Hypothalamus (tissue), 51 donors: Measurements from ENCODE around the gene GNG7.
"Not testable (repeated sequence)": the region's sequence is repeated elsewhere in the genome, so short reads cannot be mapped to it uniquely, and the experiment has no call there.

Experiments
- DNase-seq, 51 donors: peaks; one replicate each; lab custom pipeline; 2025; lab: John Stamatoyannopoulos, UW

Gene GNG7

GRCh38 chr19:2628597-2628996 is 73.9 kb downstream of the GNG7 start:
- no peak for DNase-seq

- peak in 1 of 51 donors; percentile 60 for DNase-seq
These were observed 74.6 kb downstream of the GNG7 start for GRCh38 chr19:2627855-2628254.

- peak in 40 of 51 donors; percentile 8 to 92 (median 54) for DNase-seq
These were observed 75.1 kb downstream of the GNG7 start for GRCh38 chr19:2627319-2627829.

GRCh38 chr19:2625434-2625833 is 77.1 kb downstream of the GNG7 start:
- peak in 4 of 51 donors; percentile 6 to 41 (median 26) for DNase-seq

- peak in 25 of 51 donors; percentile 8 to 71 (median 31) for DNase-seq
These were observed 77.9 kb downstream of the GNG7 start for GRCh38 chr19:2624537-2625091.

- DNase-seq: no peak
These were observed 78.7 kb downstream of the GNG7 start for GRCh38 chr19:2623798-2624197.

- not testable (repeated sequence) for DNase-seq
These were observed 80.0 kb downstream of the GNG7 start for GRCh38 chr19:2622371-2622961.

GRCh38 chr19:2619076-2619475 is 83.4 kb downstream of the GNG7 start:
- no peak for DNase-seq

- peak in 4 of 51 donors; percentile 6 to 34 (median 20) for DNase-seq
These were observed 83.9 kb downstream of the GNG7 start for GRCh38 chr19:2618611-2619010.

GRCh38 chr19:2617393-2618165 is 84.9 kb downstream of the GNG7 start:
- DNase-seq: no peak

- peak in 7 of 51 donors; percentile 5 to 43 (median 25) for DNase-seq
These were observed 85.6 kb downstream of the GNG7 start for GRCh38 chr19:2616741-2617392.

- DNase-seq: no peak
These were observed 86.7 kb downstream of the GNG7 start for GRCh38 chr19:2615782-2616181.

GRCh38 chr19:2613507-2614295 is 88.8 kb downstream of the GNG7 start:
- DNase-seq: peak in 4 of 51 donors; percentile 11 to 39 (median 27)

- no peak for DNase-seq
These were observed 89.8 kb downstream of the GNG7 start for GRCh38 chr19:2612619-2613249.

- no peak for DNase-seq
These were observed 90.7 kb downstream of the GNG7 start for GRCh38 chr19:2611483-2612464.

GRCh38 chr19:2610637-2611482 is 91.6 kb downstream of the GNG7 start:
- DNase-seq: peak; percentile 20 to 92 (median 79)

- DNase-seq: no peak
These were observed 92.9 kb downstream of the GNG7 start for GRCh38 chr19:2609389-2610116.
